Right atrium auricular region (tissue), 2 donors: ENCODE data around the gene NAALADL2. TPM values are rescaled to one million over a fixed set of nuclear protein-coding genes. Genes with fewer than 3 reads are reported as not detected.

ENCODE experiments used
- DNase-seq: peaks from one replicate; pipeline ENCODE4 v3.0.0-alpha.2; 2019; ENCODE audit warnings: low spot score
- H3K27ac ChIP-seq, 2 donors: fragments of 200-600 bp; sonication (generic); 1 replicate in 1 of 2; 2 replicates in 1 of 2; pipeline ENCODE4 v1.5.1; 2016 to 2019
- H3K27me3 ChIP-seq, 2 donors: fragments of 200-600 bp; sonication (generic); one replicate each; pipeline versions ENCODE4 v1.5.1 to v1.6.0; 2017 to 2019
- H3K36me3 ChIP-seq: fragments of 200-600 bp; sonication (generic); one replicate; pipeline ENCODE4 v1.5.1; 2016
- H3K4me1 ChIP-seq, 2 donors: fragments of 200-600 bp; sonication (generic); one replicate each; pipeline versions ENCODE4 v1.5.1 to v1.6.0; 2017 to 2019
- H3K4me3 ChIP-seq, 2 donors: fragments of 200-600 bp; sonication (generic); 1 replicate in 1 of 2; 2 replicates in 1 of 2; pipeline ENCODE4 v1.5.1; 2017 to 2019; ENCODE audit warnings: mild to moderate bottlenecking in 1 of 2, moderate library complexity in 1 of 2
- H3K9me3 ChIP-seq, 2 donors: fragments of 200-600 bp; sonication (generic); one replicate each; pipeline ENCODE4 v1.5.1; 2019
- CTCF ChIP-seq, 2 donors: fragments of 200-600 bp; sonication (generic); IDR thresholded peaks; one replicate each; pipeline ENCODE4 v1.5.1; 2019; ENCODE audit warnings: antibody characterized with exemption in 2 of 2
- total RNA-seq, 2 donors: library from RNA; depleted of rRNA; stranded (reverse); fragments of >200 nt; gene quantifications; one replicate each; pipeline ENCODE4 v1.1.0, GENCODE V29; 2016

Gene NAALADL2
- total RNA-seq, 2 donors from 2014 or later, result 2.5 to 3.2 TPM

DNA sequence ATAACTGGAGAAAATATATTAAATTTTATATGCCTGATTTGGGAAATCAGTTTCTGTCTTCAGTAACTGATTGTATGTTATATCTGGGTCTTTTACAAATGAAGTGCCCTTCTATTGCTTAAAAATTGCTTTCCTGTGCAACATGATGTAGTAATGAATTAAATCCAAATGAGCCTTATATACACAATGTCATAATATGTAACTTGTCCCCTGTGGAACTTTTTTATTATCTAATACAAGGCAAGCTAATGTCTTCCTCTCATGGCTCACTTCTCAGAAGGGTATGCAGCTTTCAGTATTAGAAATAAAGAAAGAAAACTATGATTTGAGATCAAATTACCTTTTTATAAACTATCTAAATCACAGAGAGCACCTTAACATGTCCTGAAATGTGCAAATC, 248.9 kb downstream of the NAALADL2 start:
- no peak for DNase-seq
- Histone ChIP-seq H3K9me3 (no peaks in the 10 kb centered on the region), H3K27ac (no peak overlapping the region), H3K27me3 (no peaks in the 10 kb centered on the region), H3K4me3 (no peak overlapping the region), H3K36me3 (no peaks in the 10 kb centered on the region), H3K4me1 (no peaks in the 10 kb centered on the region)
- no peak for TF ChIP-seq CTCF (IDR thresholded peaks at IDR 0.05)

DNA sequence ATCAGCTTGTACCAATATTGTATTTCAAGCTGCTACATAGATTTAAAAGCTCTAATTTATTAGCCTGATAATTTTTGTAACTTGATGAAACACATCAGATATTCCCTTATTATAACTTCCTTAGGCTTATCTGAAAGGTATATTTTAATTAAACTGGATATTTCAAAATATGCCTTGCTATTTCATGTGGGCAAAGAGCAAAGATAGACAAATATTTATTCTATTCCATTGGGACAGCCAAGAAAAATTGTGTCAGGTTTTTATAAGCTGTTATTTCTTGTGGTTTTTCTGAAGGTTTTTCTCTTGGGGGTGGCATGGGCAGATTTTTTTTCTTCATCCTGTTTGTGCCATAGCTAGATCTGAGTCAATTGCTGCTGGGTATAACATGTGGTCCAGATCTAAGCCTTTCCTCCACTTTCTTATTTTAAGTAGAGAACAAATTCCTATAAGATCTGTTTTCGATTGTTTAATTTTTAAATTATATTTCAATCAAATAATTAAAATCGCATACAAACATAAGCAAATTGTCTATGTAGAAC, 249.5 kb downstream of the NAALADL2 start:
- H3K36me3 ChIP-seq, result no peaks in the 10 kb centered on the region
- no peak for TF ChIP-seq CTCF (IDR thresholded peaks at IDR 0.05)
- no peak for DNase-seq
- no peak overlapping the region for H3K4me3 ChIP-seq
- no peak overlapping the region for H3K27ac ChIP-seq
- no peaks in the 10 kb centered on the region for H3K4me1 ChIP-seq
- no peaks in the 10 kb centered on the region for H3K27me3 ChIP-seq
- no peaks in the 10 kb centered on the region for H3K9me3 ChIP-seq

DNA sequence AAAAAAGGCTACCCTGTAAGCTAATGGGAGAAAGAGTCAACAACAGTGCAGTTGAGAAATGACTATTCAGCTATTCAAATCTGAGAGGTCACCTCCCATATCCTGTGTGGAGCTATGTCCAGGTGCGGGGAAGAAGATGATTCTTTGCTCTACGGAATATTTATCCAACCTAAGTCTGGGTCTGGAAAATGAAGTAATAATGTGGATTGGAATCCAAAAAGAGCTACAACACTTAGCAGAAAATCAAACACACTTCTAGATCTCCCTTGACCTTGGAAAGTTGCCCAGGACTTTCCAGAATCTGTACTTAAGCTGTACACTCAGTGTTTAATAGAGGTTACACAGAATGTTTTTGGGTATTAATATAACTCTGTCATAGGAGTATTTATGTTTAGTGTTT, 251.9 kb downstream of the NAALADL2 start:
- H3K27me3 ChIP-seq, result no peaks in the 10 kb centered on the region
- no peak overlapping the region for H3K27ac ChIP-seq
- no peak for DNase-seq
- H3K4me3 ChIP-seq, result no peak overlapping the region
- TF ChIP-seq CTCF (IDR thresholded peaks at IDR 0.05), result no peak
- H3K36me3 ChIP-seq, result no peaks in the 10 kb centered on the region
- no peaks in the 10 kb centered on the region for H3K4me1 ChIP-seq
- no peaks in the 10 kb centered on the region for H3K9me3 ChIP-seq

GRCh38 chr3:175118382-175118941, 259.3 kb downstream of the NAALADL2 start:
- Histone ChIP-seq H3K4me1 (no peaks in the 10 kb centered on the region), H3K4me3 (no peak overlapping the region), H3K36me3 (no peaks in the 10 kb centered on the region), H3K27me3 (no peaks in the 10 kb centered on the region), H3K27ac (no peak overlapping the region), H3K9me3 (no peaks in the 10 kb centered on the region)
- no peak for DNase-seq
- no peak for TF ChIP-seq CTCF (IDR thresholded peaks at IDR 0.05)

DNA sequence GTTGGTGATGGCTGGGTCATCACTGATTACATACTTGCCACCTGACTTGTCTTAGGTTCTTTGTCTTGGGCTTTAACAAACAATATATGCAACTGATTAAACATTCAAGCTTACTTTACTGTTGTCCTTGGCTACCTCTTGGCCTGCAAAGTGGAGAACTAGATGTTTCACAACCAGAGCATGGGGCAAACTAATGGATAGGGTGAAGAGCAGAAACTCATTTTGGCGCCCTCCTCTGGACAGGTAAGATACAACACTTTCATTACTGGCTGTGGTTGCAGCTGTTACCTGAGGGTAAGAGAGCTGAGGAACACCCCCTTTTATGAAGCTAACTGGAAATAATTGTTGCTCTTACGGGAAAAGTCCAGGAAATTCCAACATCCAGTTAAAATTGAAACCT, 262.1 kb downstream of the NAALADL2 start:
- Histone ChIP-seq H3K4me1 (no peaks in the 10 kb centered on the region), H3K27ac (no peak overlapping the region), H3K36me3 (no peaks in the 10 kb centered on the region), H3K4me3 (no peak overlapping the region), H3K27me3 (no peaks in the 10 kb centered on the region), H3K9me3 (no peaks in the 10 kb centered on the region)
- no peak for TF ChIP-seq CTCF (IDR thresholded peaks at IDR 0.05)
- no peak for DNase-seq

DNA sequence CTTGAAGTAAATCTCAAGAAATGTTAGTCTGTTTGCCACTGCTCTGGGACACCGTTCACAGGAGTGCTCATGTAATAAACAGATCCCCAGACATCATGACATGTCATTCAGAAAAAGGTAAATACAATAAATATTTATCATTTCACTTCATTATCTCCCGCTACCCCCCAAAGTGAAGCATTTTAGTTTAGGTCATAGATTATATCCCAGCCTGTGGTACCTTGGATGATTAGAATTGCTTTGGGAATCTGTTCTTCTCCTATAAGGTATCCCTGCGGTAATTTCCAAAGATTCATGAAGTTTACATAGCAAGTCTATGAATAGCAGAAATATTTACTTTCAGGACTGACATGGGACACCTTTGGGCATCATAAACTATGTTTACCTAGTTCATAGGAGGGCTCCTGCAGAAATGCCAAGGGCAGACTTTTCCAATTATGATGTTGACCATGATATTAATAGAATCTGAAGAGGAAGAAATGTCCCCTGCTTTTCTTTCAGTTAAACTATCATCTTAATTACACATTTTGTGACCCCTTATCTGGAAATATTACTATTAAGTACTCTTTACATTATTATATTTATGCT, 268.0 kb downstream of the NAALADL2 start:
- no peaks in the 10 kb centered on the region for H3K4me1 ChIP-seq
- H3K36me3 ChIP-seq, result no peaks in the 10 kb centered on the region
- no peak for DNase-seq
- no peaks in the 10 kb centered on the region for H3K9me3 ChIP-seq
- H3K27ac ChIP-seq, result no peak overlapping the region
- H3K27me3 ChIP-seq, result no peaks in the 10 kb centered on the region
- H3K4me3 ChIP-seq, result no peak overlapping the region
- TF ChIP-seq CTCF (IDR thresholded peaks at IDR 0.05), result no peak
